Activated CD4-positive, alpha-beta T cell treated with anti-CD3 and anti-CD28 coated beads, Interleukin-2, Interleukin-6, amounts not matched to agents 100 ng/mL and 50 ng/mL, durations not matched to agents 16 hours and 8 hours (primary cell): Measurements from ENCODE around the gene MB21D2.
"Not testable (repeated sequence)": the region's sequence is repeated elsewhere in the genome, so short reads cannot be mapped to it uniquely, and the experiment has no call there.

Experiments
- DNase-seq: peaks from one replicate; pipeline ENCODE4 v3.0.0-alpha.2; 2020

The MB21D2 gene

DNA sequence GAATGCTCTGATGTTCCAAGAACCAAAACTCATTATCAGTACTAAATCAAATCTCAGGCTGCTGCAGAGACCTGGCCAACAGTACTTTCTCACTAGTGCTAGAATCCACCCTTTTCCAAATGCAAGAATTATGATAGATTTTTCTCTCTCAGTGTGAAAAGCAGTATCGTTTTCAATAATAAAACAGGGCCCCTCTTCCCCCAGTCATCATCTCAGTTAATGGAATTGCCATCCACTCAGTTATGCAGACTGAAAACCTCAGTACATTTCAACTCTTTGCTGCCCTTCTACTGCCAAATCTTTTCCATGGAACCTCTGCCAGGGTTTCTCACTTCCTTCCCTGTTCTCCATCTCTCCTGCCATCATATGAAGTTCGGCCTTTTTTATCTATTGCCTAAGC, 117.9 kb downstream of the MB21D2 start:
- DNase-seq: no peak

DNA sequence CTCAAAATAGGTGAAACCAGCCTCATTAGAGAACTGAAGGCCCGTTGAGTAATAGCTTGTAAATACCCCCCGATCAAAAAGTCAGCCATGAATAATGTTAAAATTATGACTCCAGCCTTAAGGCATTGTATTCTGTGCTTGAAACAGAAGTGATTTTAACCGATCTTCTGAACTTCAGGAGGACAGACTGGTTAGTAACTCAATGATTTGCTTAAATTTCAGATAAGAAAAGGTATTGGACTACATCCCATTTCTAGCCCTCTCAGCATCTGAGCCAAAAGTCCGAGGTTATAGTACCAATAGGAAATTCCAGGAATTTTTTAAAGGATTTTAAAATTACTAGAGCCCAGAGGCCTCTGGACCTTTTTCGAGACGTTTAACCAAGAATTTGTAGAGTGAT, 122.6 kb downstream of the MB21D2 start:
- no peak for DNase-seq

DNA sequence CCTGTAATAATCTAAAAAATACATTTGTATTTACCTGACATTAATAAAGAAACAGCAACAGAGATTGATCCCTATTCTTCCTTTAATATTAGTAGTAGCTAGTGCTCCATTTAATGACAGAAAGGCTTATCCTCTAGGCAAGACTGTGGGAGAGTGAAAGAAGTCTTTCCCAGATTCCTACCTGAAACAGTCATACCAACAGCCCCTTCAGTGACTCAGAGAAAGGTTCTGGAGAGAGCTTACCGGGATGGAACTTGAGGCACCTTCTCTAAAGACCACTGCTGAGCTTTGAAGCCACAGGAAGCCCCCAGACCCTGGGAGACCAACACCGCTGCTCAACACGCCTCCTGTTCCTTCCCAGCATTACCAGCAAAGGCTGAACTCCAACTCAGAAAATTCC, 123.4 kb downstream of the MB21D2 start:
- DNase-seq: no peak

DNA sequence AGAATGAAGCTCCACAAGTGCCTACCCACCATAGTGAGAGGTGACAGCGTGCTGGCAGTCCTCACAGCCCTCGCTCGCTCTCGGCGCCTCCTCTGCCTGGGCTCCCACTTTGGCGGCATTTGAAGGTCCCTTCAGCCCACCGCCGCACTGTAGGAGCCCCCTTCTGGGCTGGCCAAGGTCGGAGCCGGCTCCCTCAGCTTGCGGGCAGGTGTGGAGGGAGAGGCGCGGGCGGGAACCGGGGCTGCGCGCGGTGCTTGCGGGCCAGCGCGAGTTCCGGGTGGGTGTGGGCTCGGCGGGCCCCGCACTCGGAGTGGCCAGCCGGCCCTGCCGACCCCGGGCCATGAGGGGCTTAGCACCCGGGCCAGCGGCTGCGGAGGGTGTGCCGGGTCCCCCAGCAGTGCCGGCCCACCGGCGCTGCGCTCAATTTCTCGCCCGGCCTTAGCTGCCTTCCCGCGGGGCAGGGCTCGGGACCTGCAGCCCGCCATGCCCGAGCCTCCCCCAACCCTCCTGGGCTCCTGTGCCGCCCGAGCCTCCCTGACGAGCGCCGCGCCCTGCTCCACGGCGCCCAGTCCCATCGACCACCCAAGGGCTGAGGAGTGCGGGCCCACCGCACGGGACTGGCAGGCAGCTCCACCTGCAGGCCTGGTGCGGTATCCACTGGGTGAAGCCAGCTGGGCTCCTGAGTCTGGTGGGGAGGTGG, 128.7 kb downstream of the MB21D2 start:
- not testable (repeated sequence) for DNase-seq

DNA sequence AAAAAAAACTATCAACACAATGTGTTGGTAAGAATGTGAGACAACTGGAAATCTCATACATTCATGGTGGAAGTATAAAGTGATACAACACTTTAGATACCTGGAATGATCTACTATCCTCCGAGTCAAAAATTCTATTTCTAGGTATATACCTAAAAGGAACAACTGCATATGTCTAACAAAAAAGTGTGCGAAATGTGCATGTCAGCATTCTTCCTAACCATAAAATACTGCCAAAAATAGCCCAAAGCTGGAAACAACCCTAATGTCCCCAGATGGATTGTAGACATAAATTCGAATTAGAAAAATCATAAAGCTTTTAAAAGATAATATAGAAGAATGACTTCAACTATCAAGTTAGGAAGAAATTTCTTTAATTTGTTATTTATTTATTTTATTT, 139.1 kb downstream of the MB21D2 start:
- DNase-seq: no peak

DNA sequence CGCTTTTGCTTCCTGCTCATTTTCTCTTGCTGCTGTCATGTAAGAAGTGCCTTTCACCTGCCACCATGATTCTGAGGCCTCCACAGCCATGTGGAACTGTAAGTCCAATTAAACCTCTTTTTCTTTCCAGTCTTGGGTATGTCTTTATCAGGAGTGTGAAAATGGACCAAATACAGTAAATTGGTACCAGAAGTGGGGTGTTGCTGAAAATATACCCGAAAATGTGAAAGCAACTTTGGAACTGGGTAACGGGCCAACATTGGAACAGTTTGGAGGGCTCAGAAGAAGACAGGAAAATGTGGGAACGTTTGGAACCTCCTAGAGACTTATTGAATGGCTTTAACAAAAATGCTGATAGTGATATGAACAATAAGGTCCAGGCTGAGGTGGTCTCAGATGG, 143.3 kb downstream of the MB21D2 start:
- not testable (repeated sequence) for DNase-seq

DNA sequence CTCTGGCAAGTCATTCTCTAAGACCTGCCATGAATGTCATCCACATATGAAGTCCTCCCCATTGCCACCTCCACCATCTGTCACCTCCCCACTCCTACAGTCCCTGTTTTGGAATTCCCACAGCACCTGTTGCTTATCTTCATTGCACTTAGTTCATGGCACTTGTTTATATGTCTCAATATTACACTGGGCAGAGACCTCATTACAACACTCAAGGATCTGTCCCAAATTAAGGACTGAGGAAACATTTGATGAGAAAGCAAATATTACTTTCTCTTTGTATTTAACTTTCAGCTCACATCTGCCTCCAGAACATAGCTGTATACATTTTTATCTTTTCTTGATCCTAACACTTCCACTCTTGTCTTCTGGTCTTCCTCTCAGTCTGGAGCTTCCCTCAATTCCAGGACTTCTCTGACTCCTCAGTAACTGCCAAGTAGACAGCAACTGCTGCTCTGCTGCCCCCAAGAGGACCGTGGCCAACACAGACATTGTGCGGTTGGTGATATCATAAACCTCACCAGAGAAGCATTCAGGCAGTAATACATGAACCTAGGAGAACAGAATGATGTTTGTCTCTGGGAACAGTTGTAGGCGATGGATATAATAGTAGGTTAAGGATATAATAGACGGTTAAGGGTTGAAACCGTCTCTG, 145.3 kb downstream of the MB21D2 start:
- DNase-seq: peak; percentile 18

DNA sequence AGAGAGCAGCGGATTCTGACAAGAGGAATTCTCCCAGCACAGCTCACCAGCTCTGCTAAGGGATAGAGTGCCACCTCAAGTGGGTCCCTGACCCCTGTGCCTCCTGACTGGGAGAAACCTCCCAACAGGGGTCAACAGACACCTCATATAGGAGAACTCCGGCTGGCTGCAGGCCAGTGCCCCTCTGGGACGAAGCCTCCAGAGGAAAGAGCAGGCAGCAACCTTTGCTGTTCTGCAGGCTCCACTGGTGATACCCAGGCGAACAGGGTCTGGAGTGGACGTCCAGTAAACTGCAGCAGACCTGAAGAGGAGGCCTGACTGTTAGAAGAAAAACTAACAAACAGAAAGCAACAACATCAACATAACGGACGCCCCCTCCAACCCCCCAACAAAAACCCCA, 159.0 kb downstream of the MB21D2 start:
- no peak for DNase-seq

DNA sequence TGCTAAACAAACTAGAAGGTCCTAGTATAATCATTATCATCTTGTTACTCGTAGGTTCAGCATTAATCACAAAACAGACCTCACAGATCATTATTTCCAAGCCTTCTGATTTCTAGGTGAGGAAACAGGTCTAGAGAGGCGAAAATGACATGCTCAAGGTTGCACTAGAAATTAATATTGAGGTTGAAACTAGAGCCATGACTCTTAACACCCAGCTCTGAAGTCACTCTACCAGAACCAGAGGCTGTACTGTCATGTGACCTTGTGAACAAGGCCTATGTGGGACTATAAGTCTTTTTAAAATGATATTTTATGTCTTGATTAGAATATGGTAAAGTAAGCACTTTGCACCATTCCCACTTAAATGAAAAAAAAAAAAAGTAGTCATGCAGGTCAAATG, 166.5 kb downstream of the MB21D2 start:
- DNase-seq: no peak

DNA sequence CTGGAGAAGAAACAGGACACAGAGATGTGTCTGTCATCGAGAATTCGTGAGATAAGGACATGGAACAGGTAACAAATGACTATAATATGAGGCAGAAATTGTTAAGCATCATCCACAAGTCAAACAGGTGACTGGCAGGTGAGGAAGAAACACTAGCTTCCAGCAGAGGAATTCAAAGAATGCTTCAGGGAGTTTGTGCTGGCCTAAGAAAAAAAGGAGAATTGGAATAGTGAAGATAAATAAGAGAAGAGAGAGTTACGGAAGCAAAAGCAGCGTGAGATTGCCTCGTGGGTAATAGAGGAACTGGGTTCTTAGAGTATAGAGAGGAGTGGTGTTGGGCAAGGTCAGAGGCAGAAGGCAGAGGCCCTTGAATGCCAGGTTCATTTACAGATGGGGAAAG, 167.5 kb downstream of the MB21D2 start:
- DNase-seq: no peak

DNA sequence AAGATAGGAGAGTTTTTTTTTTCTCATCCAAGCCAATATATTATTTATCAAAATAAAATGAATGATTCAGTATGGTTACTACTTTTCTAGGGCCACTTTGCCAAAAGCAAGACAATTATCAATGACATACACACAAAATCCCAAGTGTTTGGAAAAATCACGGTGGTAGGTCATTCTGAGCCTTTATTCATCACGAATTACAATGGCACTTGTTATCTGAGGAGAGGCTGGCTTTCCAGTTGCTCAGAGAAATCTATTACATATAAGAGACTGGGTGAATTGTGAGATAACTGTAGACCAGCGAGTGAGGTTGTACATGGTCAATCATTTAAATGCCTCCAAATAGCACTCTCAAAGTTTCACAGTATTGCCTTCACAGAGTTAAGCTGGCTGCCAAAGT, 169.9 kb downstream of the MB21D2 start:
- no peak for DNase-seq

DNA sequence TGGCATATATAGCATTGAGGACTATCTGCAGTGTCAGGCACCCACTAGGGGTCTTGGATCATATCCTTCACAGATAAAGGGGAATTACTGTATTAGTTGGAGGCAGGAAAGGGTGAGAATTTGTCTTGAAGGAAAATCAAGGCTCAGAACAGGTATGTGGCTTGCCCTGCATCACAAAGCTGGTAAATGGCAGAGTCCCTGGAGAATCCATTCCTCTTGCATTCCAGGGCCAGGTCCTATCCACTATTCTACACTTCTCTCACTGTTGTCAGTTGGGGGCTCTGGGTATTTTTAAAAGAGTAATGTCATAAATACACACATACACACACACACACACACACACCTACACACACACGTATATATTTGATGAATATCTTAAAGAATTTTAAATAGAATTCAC, 170.5 kb downstream of the MB21D2 start:
- no peak for DNase-seq
